ENCODE measurements around the gene PCID2. TPM values are rescaled to one million over a fixed set of nuclear protein-coding genes. Genes with fewer than 3 reads are reported as not detected.

PCID2 gene
- total RNA-seq, 1 donor from 2014 or later: 35.0 TPM

GRCh38 chr13:113190181-113190580 lies 18.3 kb downstream of the PCID2 start:
- DNase-seq (ENCODE audit: extremely low read depth, low read depth, low spot score): no peak

GRCh38 chr13:113187883-113188665 lies 20.4 kb downstream of the PCID2 start:
- DNase-seq (ENCODE audit: extremely low read depth, low read depth, low spot score): no peak

DNA sequence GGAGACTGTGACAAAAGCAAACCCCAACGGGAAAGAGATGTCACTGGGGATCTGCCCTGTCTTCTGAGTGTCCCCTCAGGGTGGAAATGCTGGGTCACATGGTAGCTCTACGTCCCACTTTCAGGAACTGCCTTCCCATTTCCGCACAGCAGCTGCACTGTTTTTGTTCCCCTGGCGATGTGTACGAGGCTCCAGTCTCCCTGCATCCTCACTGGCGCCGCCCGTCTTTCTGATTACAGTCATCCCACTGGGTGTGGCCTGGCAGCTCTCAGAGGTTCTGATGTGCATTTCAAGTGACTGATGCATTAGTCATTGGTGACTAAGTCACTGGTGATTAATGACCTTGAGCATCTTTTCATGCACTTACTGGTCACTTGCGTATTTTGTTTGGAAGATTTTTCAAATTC lies 21.2 kb downstream of the PCID2 start:
- peak; percentile 97 for DNase-seq (ENCODE audit: extremely low read depth, low read depth, low spot score)

DNA sequence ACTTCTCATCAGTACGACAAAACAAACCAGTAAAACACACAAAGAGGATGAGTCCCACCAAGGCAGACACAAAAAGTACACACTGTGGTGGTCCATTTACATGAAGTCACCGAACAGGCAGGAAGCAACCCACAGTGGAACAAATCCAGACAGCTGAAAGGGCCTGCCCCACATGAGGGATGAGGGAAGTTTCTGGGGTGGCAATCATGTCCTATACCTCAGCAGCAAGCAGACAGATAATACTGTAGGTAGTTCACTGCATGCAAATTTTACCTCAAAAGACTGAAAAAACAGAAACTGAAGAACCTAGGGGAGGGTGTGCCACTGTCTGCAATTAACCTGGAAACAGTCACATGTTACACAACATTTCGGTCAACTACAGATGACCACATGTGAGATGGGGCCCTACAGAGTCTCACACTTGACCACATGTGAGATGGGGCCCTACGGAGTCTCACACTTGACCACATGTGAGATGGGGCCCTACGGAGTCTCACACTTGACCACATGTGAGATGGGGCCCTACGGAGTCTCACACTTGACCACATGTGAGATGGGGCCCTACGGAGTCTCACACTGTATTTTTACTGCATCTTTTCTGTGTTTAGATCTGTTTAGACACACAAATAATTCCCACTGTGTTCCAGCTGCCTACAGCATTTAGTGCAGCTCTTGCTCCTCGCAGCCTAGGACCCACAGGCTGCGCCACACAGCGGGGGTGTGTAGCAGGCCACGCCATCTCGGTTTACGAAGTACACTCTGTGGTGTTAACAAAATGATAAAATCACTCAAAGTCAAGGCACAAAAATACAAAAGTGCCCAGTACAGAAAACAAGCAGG lies 22.2 kb downstream of the PCID2 start:
- DNase-seq (ENCODE audit: extremely low read depth, low read depth, low spot score): no peak

- DNase-seq (ENCODE audit: extremely low read depth, low read depth, low spot score): no peak
These were observed 23.7 kb downstream of the PCID2 start for GRCh38 chr13:113184568-113185440.

DNA sequence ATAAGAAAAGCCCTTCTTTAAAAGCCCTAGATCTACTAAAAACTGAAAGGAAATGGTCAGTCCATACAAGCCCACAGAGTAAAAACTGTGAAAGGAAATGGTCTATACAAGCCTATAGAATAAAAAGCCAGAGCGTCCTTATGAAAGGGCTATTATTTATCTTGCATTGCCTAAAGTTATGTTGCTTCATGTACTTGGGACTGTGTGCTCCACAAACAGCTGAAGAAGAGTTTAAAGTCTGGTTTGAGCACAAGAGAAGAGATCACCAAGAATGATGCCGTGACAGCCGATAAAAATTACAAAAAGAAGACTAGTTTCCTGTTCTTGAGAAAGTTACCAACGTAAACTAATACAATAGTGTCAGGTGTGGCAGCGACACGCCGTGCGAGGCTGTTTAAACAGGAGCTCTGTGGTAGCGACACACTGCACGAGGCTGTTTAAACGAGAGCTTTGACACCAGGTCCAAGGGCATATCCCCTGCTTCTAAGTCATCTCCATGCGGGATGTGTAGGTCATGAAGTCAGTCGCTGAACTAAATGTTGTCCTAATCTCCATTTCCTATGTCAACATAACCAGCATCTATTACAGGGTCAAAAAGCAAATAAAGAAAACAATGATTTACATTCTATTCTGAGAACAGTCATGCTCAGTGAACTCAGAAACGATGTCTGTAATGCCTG lies 24.9 kb downstream of the PCID2 start:
- no peak for DNase-seq (ENCODE audit: extremely low read depth, low read depth, low spot score)

DNA sequence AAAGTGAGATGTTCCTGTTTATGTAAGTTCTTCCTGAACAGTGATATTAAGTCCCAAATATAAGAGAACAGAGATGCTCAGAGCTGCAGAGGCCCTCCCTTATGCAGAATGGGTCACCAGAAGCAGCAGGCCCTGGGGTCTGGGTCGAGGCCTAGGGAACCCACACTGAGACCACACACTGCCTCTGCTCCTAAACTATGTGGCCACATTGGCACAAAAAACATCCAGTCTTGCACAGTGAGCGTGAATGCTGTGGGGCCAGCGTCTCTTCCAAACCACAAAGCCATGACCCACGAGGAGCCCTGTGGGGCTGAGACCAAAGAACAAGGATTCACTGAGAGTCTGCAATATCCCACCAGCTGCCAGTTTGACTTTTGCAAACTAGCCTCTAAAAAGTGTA lies 26.4 kb downstream of the PCID2 start:
- DNase-seq (ENCODE audit: extremely low read depth, low read depth, low spot score): no peak

GRCh38 chr13:113179374-113180230 lies 28.9 kb downstream of the PCID2 start:
- DNase-seq (ENCODE audit: extremely low read depth, low read depth, low spot score): no peak

GRCh38 chr13:113178896-113179167 lies 29.6 kb downstream of the PCID2 start:
- DNase-seq (ENCODE audit: extremely low read depth, low read depth, low spot score): no peak

DNA sequence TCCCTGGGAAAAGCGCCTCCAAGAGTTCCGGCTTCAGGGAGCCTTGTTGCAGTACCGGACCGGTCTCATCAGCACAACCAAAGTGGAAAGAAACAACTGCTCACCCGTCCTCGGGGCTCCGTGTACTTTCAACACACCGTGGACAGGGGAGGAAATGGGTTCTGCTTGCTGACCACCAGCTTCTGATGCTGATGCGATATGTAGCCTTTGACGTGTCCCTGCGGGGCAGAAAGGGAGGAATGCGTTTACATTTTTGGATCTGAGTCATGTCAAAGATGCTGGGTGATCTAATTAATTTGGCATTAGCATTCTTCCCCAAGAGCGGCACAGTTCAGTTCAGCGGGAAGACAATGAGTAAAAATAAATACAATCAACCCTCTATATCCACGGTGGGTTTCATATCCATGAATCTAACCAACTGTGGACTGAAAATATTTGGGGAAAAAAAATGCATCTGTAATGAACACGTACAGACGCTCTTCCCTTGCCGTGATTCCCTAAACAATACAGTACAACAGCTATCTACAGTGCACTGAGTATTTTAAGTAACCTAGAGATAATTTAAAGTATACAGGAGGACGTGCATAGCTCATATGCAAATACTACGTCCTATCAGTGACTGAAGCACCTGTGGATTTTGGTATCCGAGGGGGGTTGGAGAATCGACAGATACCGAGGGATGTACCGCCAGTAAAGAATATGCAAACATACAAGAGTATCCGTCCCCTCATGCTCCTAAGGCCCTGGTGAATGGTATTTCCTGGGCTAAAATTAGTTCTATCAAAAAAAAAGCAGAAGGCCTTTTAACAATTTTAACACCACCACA lies 30.2 kb downstream of the PCID2 start:
- DNase-seq (ENCODE audit: extremely low read depth, low read depth, low spot score): no peak

- DNase-seq (ENCODE audit: extremely low read depth, low read depth, low spot score): no peak
These were observed 31.6 kb downstream of the PCID2 start for GRCh38 chr13:113176822-113177221.

GRCh38 chr13:113176280-113176679 lies 32.2 kb downstream of the PCID2 start:
- no peak for DNase-seq (ENCODE audit: extremely low read depth, low read depth, low spot score)

DNA sequence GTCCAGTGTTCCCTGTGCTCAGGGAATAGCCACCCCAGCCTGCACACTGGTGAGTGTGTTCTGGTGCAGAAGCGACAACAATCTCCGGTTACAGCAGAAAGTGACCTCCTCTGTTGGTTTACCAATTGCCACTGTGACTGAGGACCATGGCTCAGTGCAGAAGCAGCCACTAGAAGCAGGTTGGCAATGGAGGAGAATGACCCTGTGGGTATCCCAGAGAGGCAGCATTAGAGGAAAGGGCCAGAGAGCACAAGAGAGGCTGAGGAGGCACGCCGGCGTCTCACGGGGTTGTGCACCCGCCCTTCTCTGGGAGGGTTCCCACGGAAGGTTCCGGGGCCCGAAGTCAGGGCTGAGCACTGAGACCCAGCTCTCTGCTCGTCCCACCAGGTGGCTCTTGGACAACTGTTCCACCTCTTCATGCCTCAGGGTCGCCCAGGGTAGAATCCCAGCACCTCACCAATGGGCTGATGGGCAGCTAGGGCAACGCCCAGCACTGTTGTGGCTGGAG lies 36.0 kb downstream of the PCID2 start:
- DNase-seq (ENCODE audit: extremely low read depth, low read depth, low spot score): no peak

DNA sequence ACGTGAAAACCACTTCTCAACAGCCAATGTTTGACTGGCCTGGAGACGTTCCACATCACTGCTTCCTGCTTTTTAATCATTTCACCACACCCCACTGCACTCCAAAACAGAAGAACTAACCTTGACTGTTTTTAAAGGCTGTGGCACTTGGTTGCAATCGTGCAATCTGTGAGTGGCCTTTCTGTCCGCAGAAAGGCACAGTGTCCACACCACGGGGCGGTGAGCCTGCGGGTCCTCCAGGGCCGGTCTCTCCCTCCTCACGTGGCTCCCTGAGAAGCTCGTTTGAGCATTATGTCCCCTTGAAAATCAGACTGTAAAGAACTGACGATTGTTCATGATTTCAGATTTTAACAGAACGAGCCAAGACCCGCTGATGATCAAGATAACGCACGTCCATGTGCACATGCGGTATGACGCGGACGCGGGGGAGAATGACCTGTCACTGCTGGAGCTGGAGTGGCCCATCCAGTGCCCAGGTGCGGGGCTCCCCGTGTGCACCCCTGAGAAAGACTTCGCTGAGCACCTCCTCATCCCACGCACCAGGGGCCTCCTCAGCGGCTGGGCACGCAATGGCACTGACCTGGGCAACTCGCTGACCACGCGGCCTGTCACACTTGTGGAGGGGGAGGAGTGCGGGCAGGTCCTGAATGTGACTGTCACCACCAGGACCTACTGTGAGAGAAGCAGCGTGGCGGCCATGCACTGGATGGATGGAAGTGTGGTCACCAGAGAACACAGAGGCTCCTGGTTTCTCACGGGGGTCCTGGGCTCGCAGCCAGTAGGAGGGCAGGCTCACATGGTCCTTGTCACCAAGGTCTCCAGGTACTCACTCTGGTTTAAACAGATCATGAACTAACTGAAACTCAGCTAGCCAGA lies 37.0 kb downstream of the PCID2 start:
- DNase-seq (ENCODE audit: extremely low read depth, low read depth, low spot score): no peak

GRCh38 chr13:113170511-113170910 lies 38.0 kb downstream of the PCID2 start:
- peak; percentile 68 for DNase-seq (ENCODE audit: extremely low read depth, low read depth, low spot score)

DNA sequence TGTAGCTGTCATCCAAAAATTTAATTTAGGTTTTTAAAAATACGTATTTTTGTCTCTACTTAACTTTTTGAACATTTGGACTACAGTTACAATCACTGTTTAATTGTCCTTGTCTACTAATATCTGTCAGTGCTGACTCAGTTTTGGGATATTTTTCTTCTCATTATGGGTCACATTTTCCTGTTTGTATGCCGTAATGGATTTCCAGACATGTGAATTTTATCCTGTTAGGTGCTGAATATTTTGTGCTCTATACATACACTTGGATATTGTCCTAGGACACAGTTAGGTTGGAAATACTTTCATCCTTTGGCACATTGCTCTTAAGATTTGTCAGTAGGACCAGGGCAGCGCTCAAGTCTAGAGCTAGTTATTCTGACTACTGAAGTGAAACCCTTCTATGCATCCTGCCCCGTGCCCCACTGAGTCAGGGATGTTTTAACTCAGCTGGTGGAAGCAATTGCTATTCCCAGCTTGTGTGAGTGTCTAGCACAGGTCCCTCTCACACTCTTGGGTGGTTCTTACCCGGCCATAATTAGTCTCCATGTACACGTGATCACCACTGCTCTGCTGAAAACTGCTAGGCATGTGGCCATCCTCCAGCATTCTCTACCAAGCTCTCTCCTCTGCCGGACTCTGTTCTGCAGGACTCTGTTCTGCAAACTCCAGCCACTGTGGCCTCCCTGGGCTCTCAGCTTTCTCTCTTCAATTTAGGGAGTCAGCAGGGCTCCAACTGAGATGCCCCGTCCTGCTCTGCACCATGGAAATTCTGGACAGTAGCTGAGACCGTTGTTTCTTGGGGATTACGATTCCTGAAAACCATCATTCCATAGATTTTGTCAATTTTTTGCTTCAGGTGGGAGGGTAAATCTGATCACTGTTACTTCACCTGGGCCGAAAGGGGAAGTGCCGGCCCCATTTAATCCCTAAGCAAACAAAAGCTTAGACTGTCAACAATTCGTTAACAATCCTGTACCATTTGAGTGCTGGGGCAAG lies 38.9 kb downstream of the PCID2 start:
- DNase-seq (ENCODE audit: extremely low read depth, low read depth, low spot score): no peak

DNA sequence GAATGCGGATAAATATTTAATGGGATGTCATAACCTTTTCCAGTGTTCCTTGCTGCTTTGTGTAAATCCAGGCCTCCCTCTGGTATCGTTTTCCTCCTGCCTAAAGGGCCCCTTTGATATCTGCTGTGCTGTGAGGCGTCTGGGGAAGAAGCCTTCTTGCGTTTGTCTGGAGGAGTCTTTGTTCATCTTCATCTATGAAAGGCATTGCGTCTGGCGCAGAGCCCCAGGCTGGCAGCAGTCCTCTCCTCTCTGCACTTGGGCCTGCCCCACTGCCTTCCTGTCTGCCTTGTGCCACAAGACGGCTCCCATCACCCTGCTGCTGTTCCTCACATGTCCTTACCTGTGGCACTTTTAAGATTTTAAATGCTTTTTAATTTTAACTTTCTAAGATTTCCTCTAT lies 40.3 kb downstream of the PCID2 start:
- no peak for DNase-seq (ENCODE audit: extremely low read depth, low read depth, low spot score)
